Measurements from ENCODE around the gene NR6A1.

GRCh38 chr9:124761196-124761595, 9.9 kb downstream of the NR6A1 start:
- TF ChIP-seq CTCF (IDR thresholded peaks at IDR 0.05) (no peak), EP300 (IDR thresholded peaks at IDR 0.05) (no peak)
